ENCODE data around the gene LY6G6D.

DNA sequence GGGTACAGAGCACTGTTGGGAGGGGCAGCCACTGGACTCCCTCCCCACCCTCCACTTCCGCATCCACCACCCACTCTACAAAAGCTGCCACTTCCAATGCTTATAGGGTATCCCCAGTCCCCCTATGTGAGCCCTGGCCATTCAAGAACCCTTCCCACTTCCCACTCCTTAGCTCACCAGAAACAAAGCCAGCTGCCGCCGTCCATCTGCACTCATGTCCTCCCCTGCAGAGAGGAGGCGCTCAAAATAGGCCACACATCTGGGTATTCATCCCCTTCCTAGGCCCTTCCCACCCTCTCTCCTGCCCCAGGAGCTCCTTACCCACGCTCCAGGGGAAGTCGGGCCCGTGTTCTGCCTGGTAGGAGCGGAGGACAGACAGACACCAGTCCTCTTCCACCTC, 27.8 kb upstream of the LY6G6D start:
- TF ChIP-seq, protein P1, sequence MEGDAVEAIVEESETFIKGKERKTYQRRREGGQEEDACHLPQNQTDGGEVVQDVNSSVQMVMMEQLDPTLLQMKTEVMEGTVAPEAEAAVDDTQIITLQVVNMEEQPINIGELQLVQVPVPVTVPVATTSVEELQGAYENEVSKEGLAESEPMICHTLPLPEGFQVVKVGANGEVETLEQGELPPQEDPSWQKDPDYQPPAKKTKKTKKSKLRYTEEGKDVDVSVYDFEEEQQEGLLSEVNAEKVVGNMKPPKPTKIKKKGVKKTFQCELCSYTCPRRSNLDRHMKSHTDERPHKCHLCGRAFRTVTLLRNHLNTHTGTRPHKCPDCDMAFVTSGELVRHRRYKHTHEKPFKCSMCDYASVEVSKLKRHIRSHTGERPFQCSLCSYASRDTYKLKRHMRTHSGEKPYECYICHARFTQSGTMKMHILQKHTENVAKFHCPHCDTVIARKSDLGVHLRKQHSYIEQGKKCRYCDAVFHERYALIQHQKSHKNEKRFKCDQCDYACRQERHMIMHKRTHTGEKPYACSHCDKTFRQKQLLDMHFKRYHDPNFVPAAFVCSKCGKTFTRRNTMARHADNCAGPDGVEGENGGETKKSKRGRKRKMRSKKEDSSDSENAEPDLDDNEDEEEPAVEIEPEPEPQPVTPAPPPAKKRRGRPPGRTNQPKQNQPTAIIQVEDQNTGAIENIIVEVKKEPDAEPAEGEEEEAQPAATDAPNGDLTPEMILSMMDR (IDR thresholded peaks at IDR 0.05), result no peak
- no peak for TF ChIP-seq POLR2A (IDR thresholded peaks at IDR 0.05)

Measured in transverse colon (tissue), 3 donors.